Mesendoderm (in vitro differentiated cells): ENCODE measurements around the gene ADAMTS14.

ENCODE experiments used
- DNase-seq: peaks from one replicate; pipeline ENCODE4 v3.0.0; 2013
- H2AK5ac ChIP-seq: 2 replicates; pipeline ENCODE4 v1.6.1; 2013; ENCODE audit warnings: low read length, inconsistent platforms
- H2BK120ac ChIP-seq: 2 replicates; pipeline ENCODE4 v1.6.1; 2013; ENCODE audit warnings: low read depth, mild to moderate bottlenecking, low read length, moderate library complexity, mixed read lengths
- H2BK15ac ChIP-seq: replicated peaks from 2 replicates; pipeline ENCODE4 v1.6.1; 2013; ENCODE audit warnings: low read depth, mild to moderate bottlenecking, moderate library complexity
- H2BK5ac ChIP-seq: 2 replicates; pipeline ENCODE4 v1.6.1; 2013; ENCODE audit warnings: low read length, inconsistent platforms
- H3K18ac ChIP-seq: 2 replicates; pipeline ENCODE4 v1.6.1; 2013; ENCODE audit warnings: mild to moderate bottlenecking, low read length, mixed read lengths
- H3K23ac ChIP-seq: one replicate; pipeline ENCODE4 v1.6.1; 2013; ENCODE audit warnings: low read length
- H3K27ac ChIP-seq: 2 replicates; pipeline ENCODE4 v1.5.1; 2013; ENCODE audit warnings: low read depth, mild to moderate bottlenecking, inconsistent platforms, low read length, moderate library complexity
- H3K27me3 ChIP-seq: 2 replicates; pipeline ENCODE4 v1.6.1; 2013; ENCODE audit warnings: low read length, control low read depth, mild to moderate bottlenecking, inconsistent platforms; ENCODE audit not compliant: insufficient read depth, poor library complexity
- H3K36me3 ChIP-seq: 2 replicates; pipeline ENCODE4 v1.6.1; 2013; ENCODE audit warnings: low read length, inconsistent platforms; ENCODE audit not compliant: control insufficient read depth, insufficient read depth
- H3K4ac ChIP-seq: one replicate; pipeline ENCODE4 v1.6.1; 2013; ENCODE audit warnings: low read depth, mild to moderate bottlenecking, low read length, moderate library complexity
- H3K4me1 ChIP-seq: 2 replicates; pipeline ENCODE4 v1.6.1; 2013; ENCODE audit warnings: low read depth, low read length, inconsistent platforms; ENCODE audit not compliant: control insufficient read depth
- H3K4me2 ChIP-seq: 2 replicates; pipeline ENCODE4 v1.6.1; 2013; ENCODE audit warnings: low read length
- H3K4me3 ChIP-seq: 2 replicates; pipeline ENCODE4 v1.5.1; 2013; ENCODE audit warnings: mild to moderate bottlenecking, low read length
- H3K56ac ChIP-seq: one replicate; pipeline ENCODE4 v1.6.1; 2013; ENCODE audit warnings: low read length
- H3K79me1 ChIP-seq: 2 replicates; pipeline ENCODE4 v1.6.1; 2013; ENCODE audit warnings: low read length, inconsistent platforms
- H3K79me2 ChIP-seq: 2 replicates; pipeline ENCODE4 v1.6.1; 2013; ENCODE audit warnings: mild to moderate bottlenecking, low read length; ENCODE audit not compliant: control insufficient read depth, insufficient read depth
- H3K9ac ChIP-seq: 2 replicates; pipeline ENCODE4 v1.6.1; 2013; ENCODE audit warnings: low read length, inconsistent platforms
- H4K5ac ChIP-seq: one replicate; pipeline ENCODE4 v1.6.1; 2013; ENCODE audit warnings: low read length
- H4K8ac ChIP-seq: one replicate; pipeline ENCODE4 v1.6.1; 2013; ENCODE audit warnings: low read depth, mild to moderate bottlenecking, control low read depth, low read length, moderate library complexity
- WGBS: extraction: QIAGEN DNeasy Blood & Tissue Kit; methylation state at CpG from one replicate; pipeline ENCODE4 v1.1.7; 2013; ENCODE audit warnings: low lambda C conversion rate, missing lambda C conversion rate; ENCODE audit not compliant: insufficient coverage; ENCODE audit errors: extremely low coverage; 5-methylcytosine and 5-hydroxymethylcytosine counted together

ADAMTS14 gene

DNA sequence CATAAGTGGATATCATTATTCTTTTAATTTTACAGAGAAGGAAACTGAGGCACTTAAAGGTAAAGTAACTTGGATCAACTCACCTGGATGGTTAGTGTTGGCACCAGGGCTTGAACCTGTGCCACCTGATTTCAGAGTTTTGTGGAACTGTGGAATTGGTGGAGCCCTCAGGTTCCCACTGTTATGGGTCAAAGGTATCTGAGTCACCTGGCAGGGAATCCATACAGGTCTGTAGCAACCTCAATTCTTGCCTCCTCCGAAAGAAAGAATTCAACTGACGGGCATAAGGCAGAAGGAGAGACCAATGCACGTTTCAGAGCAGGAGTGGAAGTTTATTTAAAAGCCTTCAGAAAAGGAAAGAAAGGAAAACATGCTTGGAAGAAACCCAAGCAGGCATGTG lies 25.2 kb upstream of the ADAMTS14 start:
- WGBS = no CpG with 5 or more reads among the region's 3 CpGs
- Histone ChIP-seq H2BK15ac (no peak overlapping the region), H4K8ac (no peak overlapping the region), H3K36me3 (no peaks in the 10 kb centered on the region), H3K79me1 (no peaks in the 10 kb centered on the region), H3K9ac (no peak overlapping the region), H3K4me1 (no peaks in the 10 kb centered on the region), H3K56ac (no peak overlapping the region), H3K79me2 (no peaks in the 10 kb centered on the region), H3K18ac (no peak overlapping the region), H2BK5ac (no peak overlapping the region), H3K4ac (no peak overlapping the region), H3K27me3 (no peaks in the 10 kb centered on the region), H3K4me3 (no peak overlapping the region), H3K27ac (no peak overlapping the region), H2AK5ac (no peak overlapping the region), H3K4me2 (no peak overlapping the region), H2BK120ac (no peak overlapping the region), H3K23ac (no peak overlapping the region), H4K5ac (no peak overlapping the region)
- no peak for DNase-seq

DNA sequence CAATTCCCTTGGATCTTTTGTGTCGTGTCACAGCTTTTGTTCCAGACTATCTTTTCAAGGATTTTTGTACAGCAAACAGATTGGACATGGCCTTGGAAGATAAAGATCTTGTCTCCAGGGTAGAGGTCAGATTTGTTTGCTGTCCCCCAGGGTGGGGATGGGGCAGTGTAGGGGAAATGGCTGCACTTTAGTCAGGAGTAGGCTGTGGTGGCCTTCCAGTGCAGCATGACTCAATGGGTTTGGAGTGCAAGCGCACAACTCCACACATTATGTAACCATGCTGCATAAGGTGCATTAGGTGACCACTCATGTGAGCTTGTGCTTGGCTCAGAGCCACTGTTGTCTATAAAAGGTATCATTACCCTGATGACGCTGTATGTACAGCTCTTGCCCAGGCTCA lies 23.9 kb upstream of the ADAMTS14 start:
- no peaks in the 10 kb centered on the region for H3K79me1 ChIP-seq
- no peak overlapping the region for H3K56ac ChIP-seq
- H3K36me3 ChIP-seq = no peaks in the 10 kb centered on the region
- no peaks in the 10 kb centered on the region for H3K79me2 ChIP-seq
- H4K8ac ChIP-seq = no peak overlapping the region
- no peak overlapping the region for H3K4ac ChIP-seq
- no peak overlapping the region for H2BK15ac ChIP-seq
- H3K9ac ChIP-seq = no peak overlapping the region
- no peak overlapping the region for H3K23ac ChIP-seq
- H2BK5ac ChIP-seq = no peak overlapping the region
- no peak overlapping the region for H3K4me3 ChIP-seq
- H3K18ac ChIP-seq = no peak overlapping the region
- no peak overlapping the region for H3K27ac ChIP-seq
- H2BK120ac ChIP-seq = no peak overlapping the region
- no peaks in the 10 kb centered on the region for H3K27me3 ChIP-seq
- no CpG with 5 or more reads among the region's 3 CpGs for WGBS
- no peak overlapping the region for H3K4me2 ChIP-seq
- H3K4me1 ChIP-seq = no peaks in the 10 kb centered on the region
- H2AK5ac ChIP-seq = no peak overlapping the region
- H4K5ac ChIP-seq = no peak overlapping the region
- DNase-seq = peak; percentile 74

DNA sequence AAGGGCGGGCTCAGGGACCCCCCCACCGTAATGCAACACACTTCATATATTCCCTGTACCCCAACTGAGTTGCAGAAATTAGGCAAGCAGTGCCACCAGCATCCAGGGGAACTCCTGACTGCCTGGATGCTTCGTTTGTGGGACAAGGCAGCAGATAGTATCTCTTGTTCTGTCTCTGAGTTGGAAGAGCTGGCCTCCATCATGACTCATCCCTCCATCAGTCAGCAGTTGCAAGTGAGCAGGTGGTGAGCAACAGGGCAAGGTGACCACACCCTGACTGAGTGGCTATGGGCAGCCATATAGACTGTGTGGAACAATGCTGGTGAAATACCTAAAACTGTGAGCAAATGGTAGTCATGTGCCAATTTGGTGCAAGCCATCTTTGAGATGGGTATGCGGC lies 22.8 kb upstream of the ADAMTS14 start:
- Histone ChIP-seq H4K8ac (no peak overlapping the region), H3K27me3 (no peaks in the 10 kb centered on the region), H3K4me2 (no peak overlapping the region), H3K9ac (no peak overlapping the region), H3K36me3 (no peaks in the 10 kb centered on the region), H4K5ac (no peak overlapping the region), H3K18ac (no peak overlapping the region), H3K4me3 (no peak overlapping the region), H3K79me1 (no peaks in the 10 kb centered on the region), H3K4me1 (no peaks in the 10 kb centered on the region), H3K56ac (no peak overlapping the region), H2BK15ac (no peak overlapping the region), H3K23ac (no peak overlapping the region), H2AK5ac (no peak overlapping the region), H3K4ac (no peak overlapping the region), H2BK120ac (no peak overlapping the region), H2BK5ac (no peak overlapping the region), H3K79me2 (no peaks in the 10 kb centered on the region), H3K27ac (no peak overlapping the region)
- DNase-seq = no peak
- no CpG with 5 or more reads among the region's 4 CpGs for WGBS

DNA sequence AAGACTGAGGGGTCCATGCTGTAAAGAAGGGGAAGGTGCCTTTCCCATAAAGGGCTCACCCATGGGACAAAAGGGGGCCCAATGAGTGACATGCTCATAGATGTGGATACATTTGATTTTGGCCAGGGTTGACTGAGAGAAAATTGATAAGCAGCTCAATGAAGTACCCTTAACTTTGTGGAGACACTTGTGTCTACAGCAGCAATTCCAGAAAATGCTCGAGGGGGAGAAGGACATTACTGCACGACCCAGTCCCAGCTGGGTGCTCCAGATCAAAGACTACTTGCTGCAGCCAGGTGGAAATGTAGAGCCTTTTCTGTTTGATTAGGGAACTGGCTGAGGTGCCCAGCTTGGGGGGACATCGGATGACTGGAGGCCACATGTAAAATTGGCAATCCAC lies 22.2 kb upstream of the ADAMTS14 start:
- Histone ChIP-seq H3K18ac (no peak overlapping the region), H3K9ac (no peak overlapping the region), H3K79me2 (no peaks in the 10 kb centered on the region), H2BK15ac (no peak overlapping the region), H2BK5ac (no peak overlapping the region), H4K8ac (no peak overlapping the region), H3K23ac (no peak overlapping the region), H3K4ac (no peak overlapping the region), H3K36me3 (no peaks in the 10 kb centered on the region), H4K5ac (no peak overlapping the region), H3K4me1 (no peaks in the 10 kb centered on the region), H3K79me1 (no peaks in the 10 kb centered on the region), H3K27ac (no peak overlapping the region), H2AK5ac (no peak overlapping the region), H2BK120ac (no peak overlapping the region), H3K4me2 (no peak overlapping the region), H3K56ac (no peak overlapping the region), H3K27me3 (no peaks in the 10 kb centered on the region), H3K4me3 (no peak overlapping the region)
- no CpG with 5 or more reads among the region's 3 CpGs for WGBS
- no peak for DNase-seq

DNA sequence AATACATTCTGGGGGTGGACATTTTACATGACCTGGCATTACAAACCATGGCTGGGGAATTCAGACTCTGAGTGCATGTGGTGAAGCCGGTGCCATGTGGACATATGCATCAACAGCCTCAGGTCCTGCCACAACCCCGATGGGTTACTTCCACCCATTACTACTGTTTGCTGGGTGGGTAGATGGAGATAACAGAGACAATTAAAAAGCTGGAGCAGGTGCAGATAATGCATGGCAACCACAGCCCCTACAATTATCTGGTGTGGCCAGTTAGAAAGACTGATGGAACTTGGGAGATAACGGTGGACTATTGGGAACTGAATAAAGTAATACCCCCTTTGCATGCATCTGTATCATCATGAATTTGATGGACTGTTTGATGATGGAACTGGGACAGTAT lies 21.6 kb upstream of the ADAMTS14 start:
- Histone ChIP-seq H3K36me3 (no peaks in the 10 kb centered on the region), H3K27me3 (no peaks in the 10 kb centered on the region), H3K4me3 (no peak overlapping the region), H4K8ac (no peak overlapping the region), H3K4me1 (no peaks in the 10 kb centered on the region), H4K5ac (no peak overlapping the region), H3K79me2 (no peaks in the 10 kb centered on the region), H3K9ac (no peak overlapping the region), H2AK5ac (no peak overlapping the region), H3K23ac (no peak overlapping the region), H3K4ac (no peak overlapping the region), H2BK120ac (no peak overlapping the region), H2BK15ac (no peak overlapping the region), H3K18ac (no peak overlapping the region), H3K56ac (no peak overlapping the region), H3K79me1 (no peaks in the 10 kb centered on the region), H2BK5ac (no peak overlapping the region), H3K4me2 (no peak overlapping the region), H3K27ac (no peak overlapping the region)
- no peak for DNase-seq
- no CpG with 5 or more reads among the region's 3 CpGs for WGBS

DNA sequence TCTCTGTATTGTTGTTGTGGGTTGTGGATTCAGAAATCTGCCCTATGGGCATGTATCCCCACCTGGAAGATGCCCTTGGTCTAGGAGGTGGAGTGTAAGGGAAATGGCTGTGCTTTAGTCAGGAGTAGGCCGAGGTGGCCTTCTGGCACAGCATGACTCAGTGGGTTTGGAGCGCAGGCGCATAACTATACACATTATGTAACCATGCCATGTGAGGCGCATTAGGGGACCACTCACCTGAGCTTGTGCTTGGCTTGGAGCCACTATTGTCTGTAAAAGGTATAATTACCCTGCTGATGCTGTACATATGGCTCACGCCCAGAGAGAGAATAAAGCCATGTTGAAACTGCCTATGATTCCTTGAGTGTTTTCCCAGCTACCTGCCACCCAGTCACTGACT lies 20.6 kb upstream of the ADAMTS14 start:
- no CpG with 5 or more reads among the region's 5 CpGs for WGBS
- H3K18ac ChIP-seq = no peak overlapping the region
- H2BK120ac ChIP-seq = no peak overlapping the region
- DNase-seq = peak; percentile 62
- no peak overlapping the region for H3K4me3 ChIP-seq
- no peak overlapping the region for H3K23ac ChIP-seq
- no peak overlapping the region for H3K56ac ChIP-seq
- no peak overlapping the region for H2AK5ac ChIP-seq
- H4K8ac ChIP-seq = no peak overlapping the region
- H2BK5ac ChIP-seq = no peak overlapping the region
- H3K4ac ChIP-seq = no peak overlapping the region
- H2BK15ac ChIP-seq = no peak overlapping the region
- H3K4me2 ChIP-seq = no peak overlapping the region
- H3K27me3 ChIP-seq = no peaks in the 10 kb centered on the region
- no peaks in the 10 kb centered on the region for H3K4me1 ChIP-seq
- H4K5ac ChIP-seq = no peak overlapping the region
- H3K79me1 ChIP-seq = no peaks in the 10 kb centered on the region
- H3K36me3 ChIP-seq = no peaks in the 10 kb centered on the region
- H3K79me2 ChIP-seq = no peaks in the 10 kb centered on the region
- H3K27ac ChIP-seq = no peak overlapping the region
- no peak overlapping the region for H3K9ac ChIP-seq
